GM10248 (cell line): ENCODE results near the gene BICRAL.

ENCODE experiments used
- CTCF ChIA-PET: fragments of 300-600 bp; sonication (Branson Sonifier 250); formaldehyde crosslinking; extraction: SDS; loops from one replicate; lab custom pipeline; 2021; ENCODE audit warnings: antibody characterized with exemption; lab: Yijun Ruan, JAX
- POLR2A ChIA-PET: fragments of 350-650 bp; sonication (Branson Sonifier 250); formaldehyde crosslinking; extraction: SDS; loops from one replicate; lab custom pipeline; 2020; ENCODE audit warnings: antibody characterized with exemption; lab: Yijun Ruan, JAX
- DNase-seq: peaks from one replicate; pipeline ENCODE4 v3.0.0; 2012; ENCODE audit errors: extremely low spot score
- CTCF ChIP-seq: IDR thresholded peaks from 2 replicates; pipeline ENCODE4 v1.5.1; 2012; ENCODE audit warnings: mild to moderate bottlenecking, low read depth; ENCODE audit errors: extremely low read depth, missing control alignments, control extremely low read depth

The BICRAL gene

GRCh38 chr6:42745083-42745639 lies 36.7 kb upstream of the BICRAL start:
- POLR2A ChIA-PET, result interaction anchor here (0.6 to 2.1 kb wide), 4 partner anchors 15 to 175 kb away, joined by 3 to 9 read pairs (median 4); no protein-coding TSS in a partner anchor
- no peak for DNase-seq
- no peak for TF ChIP-seq CTCF
- CTCF ChIA-PET, result interaction anchor here (0.9 to 9.9 kb wide), 6 partner anchors 11 to 86 kb away, joined by 3 to 84 read pairs (median 3); no protein-coding TSS in a partner anchor

GRCh38 chr6:42745640-42746462 lies 36.0 kb upstream of the BICRAL start, which contains the start of gene TBCC:
TBCC (minus strand) TSS chr6:42746103; CDS start chr6:42746073, 30 bp downstream.
- CTCF ChIA-PET, result interaction anchor here (0.9 to 9.9 kb wide), 9 partner anchors 11 to 183 kb away, joined by 3 to 84 read pairs (median 4); no protein-coding TSS in a partner anchor

GRCh38 chr6:42746463-42747391 lies 35.1 kb upstream of the BICRAL start:
- CTCF ChIA-PET, result interaction anchor here (1.1 to 9.9 kb wide), 7 partner anchors 12 to 184 kb away, joined by 3 to 84 read pairs (median 4); no protein-coding TSS in a partner anchor
- no peak for TF ChIP-seq CTCF
- POLR2A ChIA-PET, result interaction anchor here (0.6 to 2.1 kb wide), 10 partner anchors 17 to 182 kb away, joined by 3 to 22 read pairs (median 8); partner anchors contain the start of genes CNPY3 and RPL7L1
- peak; percentile 92 for DNase-seq

More at GRCh38 chr6:42745640-42746462, 36.0 kb upstream of the BICRAL start, which contains the start of gene TBCC:
- POLR2A ChIA-PET, result interaction anchor here (0.6 to 2.1 kb wide), 13 partner anchors 16 to 183 kb away, joined by 3 to 22 read pairs (median 5); partner anchors contain the start of genes CNPY3 and RPL7L1
- TF ChIP-seq CTCF, result no peak
- peak; percentile 98 for DNase-seq

- DNase-seq, result no peak
- TF ChIP-seq CTCF, result no peak
- ChIA-PET CTCF (interaction anchor here (1.1 to 6.2 kb wide), 9 partner anchors 10 to 86 kb away, joined by 3 to 26 read pairs (median 4); no protein-coding TSS in a partner anchor), POLR2A (interaction anchor here (0.7 kb wide), 2 partner anchors 20 to 107 kb away, joined by 6 to 9 read pairs; no protein-coding TSS in a partner anchor)
These were observed 33.5 kb upstream of the BICRAL start for GRCh38 chr6:42748203-42748898.

GRCh38 chr6:42751055-42751454 lies 30.8 kb upstream of the BICRAL start:
- DNase-seq, result no peak

More at GRCh38 chr6:42751055-42751454, 30.8 kb upstream of the BICRAL start:
- CTCF ChIA-PET, result interaction anchor here (1.4 kb wide), 1 partner anchor 18 kb away, joined by 3 read pairs; no protein-coding TSS in a partner anchor
- POLR2A ChIA-PET, result no interaction called here
- no peak for TF ChIP-seq CTCF
